HG03196 (cell line): ENCODE measurements around the gene P2RY14.

Experiments used
- ATAC-seq: cut with Tn5 transposase; IDR thresholded peaks from one replicate; pipeline ENCODE4 v1.9.1; 2021; ENCODE audit not compliant: unreplicated experiment

The P2RY14 gene

GRCh38 chr3:151278230-151278629 lies at the start of gene P2RY14:
Gene P2RY14, minus strand, starts transcription at chr3:151278542. Its CDS starts 64,226 bp downstream, at chr3:151214316.
- ATAC-seq, result no peak

- ATAC-seq, result no peak
Measured at GRCh38 chr3:151327571-151328198, 49.3 kb upstream of the P2RY14 start.

GRCh38 chr3:151322511-151322910 lies 44.2 kb upstream of the P2RY14 start:
- ATAC-seq, result no peak

GRCh38 chr3:151321526-151321925 lies 43.2 kb upstream of the P2RY14 start:
- ATAC-seq, result no peak

GRCh38 chr3:151320131-151320530 lies 41.8 kb upstream of the P2RY14 start:
- ATAC-seq, result no peak

- no peak for ATAC-seq
Measured at GRCh38 chr3:151319628-151320027, 41.3 kb upstream of the P2RY14 start.

- no peak for ATAC-seq
Measured at GRCh38 chr3:151318991-151319390, 40.6 kb upstream of the P2RY14 start.

- no peak for ATAC-seq
Measured at GRCh38 chr3:151318313-151318712, 40.0 kb upstream of the P2RY14 start.

- ATAC-seq, result no peak
Measured at GRCh38 chr3:151316267-151316991, 38.1 kb upstream of the P2RY14 start, which contains the start of gene GPR87. Gene GPR87, minus strand, starts transcription at chr3:151316820. Its CDS starts 16,720 bp downstream, at chr3:151300100.

GRCh38 chr3:151315846-151316245 lies 37.5 kb upstream of the P2RY14 start:
- ATAC-seq, result no peak

- ATAC-seq, result no peak
Measured at GRCh38 chr3:151315136-151315535, 36.8 kb upstream of the P2RY14 start.

- ATAC-seq, result no peak
Measured at GRCh38 chr3:151314593-151314992, 36.3 kb upstream of the P2RY14 start.

GRCh38 chr3:151314137-151314536 lies 35.8 kb upstream of the P2RY14 start:
- no peak for ATAC-seq

- no peak for ATAC-seq
Measured at GRCh38 chr3:151312972-151313371, 34.6 kb upstream of the P2RY14 start.

- no peak for ATAC-seq
Measured at GRCh38 chr3:151309566-151309965, 31.2 kb upstream of the P2RY14 start.

GRCh38 chr3:151307583-151308488 lies 29.5 kb upstream of the P2RY14 start:
- no peak for ATAC-seq

GRCh38 chr3:151307131-151307530 lies 28.8 kb upstream of the P2RY14 start:
- no peak for ATAC-seq

- ATAC-seq, result no peak
Measured at GRCh38 chr3:151306168-151306810, 27.9 kb upstream of the P2RY14 start.

- ATAC-seq, result no peak
Measured at GRCh38 chr3:151305775-151306151, 27.4 kb upstream of the P2RY14 start.

- no peak for ATAC-seq
Measured at GRCh38 chr3:151305060-151305774, 26.9 kb upstream of the P2RY14 start.
